HL-60/S4 treated with phorbol 12-myristate 13-acetate at 8.2 ng/mL for 4 days and 3 days (cell line): Measurements from ENCODE around the gene ZSCAN20.

Experiments used
- in situ Hi-C: fragments of 300-500 bp; cut with MboI; formaldehyde crosslinking; loops from 2 replicates; pipeline ENCODE4 v1.15.0; 2022; ENCODE audit warnings: low sequenced_read_pairs

Gene ZSCAN20

DNA sequence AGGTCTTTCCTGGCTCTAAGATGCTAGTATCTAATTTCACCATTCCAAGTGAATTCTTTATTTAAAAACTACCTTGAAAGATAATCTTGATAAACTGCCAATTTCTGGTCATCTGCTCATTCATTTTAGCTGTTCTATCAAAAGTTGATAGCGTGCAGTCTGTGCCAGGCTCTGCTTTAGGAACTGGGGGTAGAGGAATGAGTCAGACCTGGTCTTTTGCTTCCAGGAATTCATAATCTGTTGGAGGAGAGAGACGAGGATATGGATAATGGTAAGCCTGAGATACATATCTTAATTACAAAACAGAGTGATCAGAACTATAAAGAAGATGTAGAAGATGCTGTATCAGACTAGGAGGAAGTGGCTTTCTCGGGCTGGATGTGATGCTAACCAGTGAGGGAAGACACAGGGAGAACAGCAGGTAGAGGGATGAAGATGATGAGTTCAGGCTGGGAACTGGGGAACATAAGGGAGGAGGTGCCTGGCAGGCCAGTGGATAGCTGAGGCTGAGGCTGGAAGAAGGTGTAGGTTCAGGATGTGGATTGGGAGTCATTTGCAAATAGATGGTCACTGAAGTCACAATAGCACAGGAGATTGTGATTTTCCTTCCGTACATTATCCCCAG lies 29.3 kb upstream of the ZSCAN20 start:
- in situ Hi-C loops = no loop called here

DNA sequence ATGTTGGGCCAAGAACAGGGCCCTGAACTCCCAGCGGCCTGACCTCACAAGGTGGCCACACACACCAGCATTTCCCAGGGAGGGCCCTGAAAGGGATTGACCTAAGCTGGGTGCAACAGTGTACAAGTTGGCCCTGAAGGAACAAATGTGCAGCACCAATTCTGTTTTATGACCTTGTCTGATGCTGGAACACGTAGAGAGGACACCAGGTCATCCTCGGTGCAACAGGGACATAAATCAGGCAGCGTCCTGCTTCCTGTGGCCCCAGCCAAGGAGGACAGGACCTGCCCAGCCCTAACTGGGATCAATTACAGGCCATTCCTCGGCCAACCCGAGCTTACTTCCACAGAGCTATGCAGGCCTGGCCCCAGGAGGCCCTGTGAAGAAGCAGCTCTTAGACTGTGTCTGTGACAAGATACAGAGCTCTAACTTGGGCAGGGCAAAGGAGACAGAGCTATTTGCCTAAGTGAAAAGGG lies 28.7 kb upstream of the ZSCAN20 start:
- in situ Hi-C loops = no loop called here

DNA sequence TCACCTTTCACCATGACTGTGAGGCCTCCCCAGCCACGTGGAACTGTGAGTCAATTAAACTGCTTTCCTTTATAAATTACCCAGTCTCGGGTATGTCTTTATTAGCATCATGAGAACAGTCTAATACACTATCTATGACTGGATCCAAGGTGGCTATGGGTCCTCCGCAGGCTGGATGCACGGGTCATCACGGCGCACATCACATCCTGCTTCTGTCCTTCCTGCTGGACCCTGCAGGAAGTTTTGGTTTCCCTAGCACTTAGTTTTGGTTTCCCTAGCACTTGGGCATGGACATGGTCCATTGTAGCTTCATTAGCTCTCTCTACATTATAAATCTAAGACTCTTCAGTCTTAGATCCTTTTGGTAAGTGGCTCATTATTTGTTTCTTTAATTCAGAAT lies 27.3 kb upstream of the ZSCAN20 start:
- in situ Hi-C loops = no loop called here

DNA sequence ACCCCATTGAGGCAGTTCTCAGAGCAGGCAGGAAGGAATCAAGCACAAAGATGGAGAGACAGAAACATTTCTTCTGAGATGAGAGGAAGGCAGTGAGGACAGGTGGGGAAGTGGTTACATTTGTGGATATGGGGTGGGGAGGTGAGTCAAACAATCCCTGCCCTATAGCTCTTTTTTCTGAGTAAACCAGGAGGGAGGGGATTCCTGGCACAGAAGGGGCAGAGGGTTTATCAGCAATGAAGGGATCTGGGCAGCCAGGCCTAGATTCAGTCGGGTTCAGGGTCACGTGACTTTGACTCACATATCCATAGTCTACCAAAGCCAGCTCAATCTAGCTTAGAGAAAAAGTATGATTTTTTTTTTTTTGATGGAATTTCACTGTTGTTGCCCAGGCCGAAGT lies 25.9 kb upstream of the ZSCAN20 start:
- in situ Hi-C loops = no loop called here

DNA sequence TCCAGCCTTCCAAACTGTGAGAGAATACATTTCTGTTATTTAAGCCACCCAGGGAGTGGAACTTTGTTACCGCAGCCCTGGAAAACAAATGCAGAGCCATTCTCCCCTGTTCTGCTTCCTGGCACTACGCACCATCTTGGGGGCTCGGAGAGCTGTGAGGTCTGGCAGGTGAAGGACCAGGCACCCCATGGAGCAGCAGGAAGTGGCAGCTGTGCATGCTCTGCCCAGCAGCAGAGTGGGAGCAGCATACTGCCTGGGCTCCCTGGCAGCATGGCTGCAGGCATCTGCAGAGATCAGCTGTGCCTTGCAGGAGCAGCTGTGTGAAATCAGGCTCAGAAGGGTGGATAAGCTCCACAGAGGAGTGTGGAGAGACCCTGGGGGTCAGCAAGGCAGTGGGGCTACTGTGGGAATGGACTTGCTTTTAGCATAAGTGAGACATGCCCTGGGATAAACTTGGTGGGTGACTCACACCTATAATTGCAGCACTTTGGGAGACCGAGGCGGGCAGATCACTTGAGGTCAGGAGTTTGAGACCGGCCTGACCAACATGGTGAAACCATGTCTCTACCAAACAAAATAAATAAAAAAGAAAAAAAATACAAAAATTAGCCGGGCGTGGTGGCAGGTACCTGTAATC lies 17.7 kb upstream of the ZSCAN20 start:
- in situ Hi-C loops = loop anchor here (25.0 kb wide), 1 partner anchor 317 kb away; no protein-coding TSS in a partner anchor

DNA sequence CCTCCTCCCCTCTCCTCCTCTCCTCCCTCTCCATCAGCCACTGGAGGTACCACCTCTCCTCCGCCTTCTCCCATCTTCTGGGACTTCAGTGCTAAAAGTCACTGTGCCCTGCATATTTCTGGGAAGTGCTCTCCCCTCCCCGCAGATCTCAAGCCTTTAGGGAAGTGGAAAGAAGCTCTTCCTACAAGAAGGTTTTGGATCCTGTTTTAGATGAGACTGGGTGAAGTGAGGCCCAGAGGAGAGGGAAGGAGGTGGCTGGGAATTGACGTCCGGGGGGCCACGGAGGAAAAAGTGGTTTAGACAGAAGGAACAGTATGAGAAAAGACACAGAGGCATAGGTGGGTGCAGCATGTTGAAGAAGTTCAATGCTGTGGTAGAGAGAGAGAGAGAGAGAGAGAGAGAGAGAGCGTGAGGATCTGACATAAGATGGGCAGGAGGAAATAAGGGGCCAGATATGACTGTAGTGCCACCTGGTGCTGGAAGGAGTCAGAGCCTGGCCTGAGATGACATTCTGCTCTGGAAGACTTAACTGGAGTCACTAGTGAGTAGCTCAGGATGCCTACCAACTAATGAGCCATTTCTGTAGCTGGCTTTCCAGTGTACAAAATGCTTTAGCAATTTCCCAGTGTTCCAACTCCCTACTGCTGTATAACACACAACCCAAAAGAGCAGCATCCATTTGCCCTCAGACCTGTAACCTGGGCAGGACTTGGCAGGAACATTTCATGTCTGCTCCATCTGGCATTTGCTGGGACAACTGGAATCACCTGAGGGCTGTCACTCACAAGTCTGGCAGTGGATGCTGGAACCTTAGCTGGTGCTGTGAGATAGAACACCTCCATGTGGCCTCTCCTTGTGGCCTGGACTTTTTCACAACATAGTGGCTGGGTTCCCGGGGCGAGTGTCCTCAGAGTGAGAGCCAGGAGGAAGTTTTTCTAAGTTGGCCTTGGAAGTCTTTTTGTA lies 16.6 kb upstream of the ZSCAN20 start:
- in situ Hi-C loops = loop anchor here (25.0 kb wide), 1 partner anchor 319 kb away; no protein-coding TSS in a partner anchor

DNA sequence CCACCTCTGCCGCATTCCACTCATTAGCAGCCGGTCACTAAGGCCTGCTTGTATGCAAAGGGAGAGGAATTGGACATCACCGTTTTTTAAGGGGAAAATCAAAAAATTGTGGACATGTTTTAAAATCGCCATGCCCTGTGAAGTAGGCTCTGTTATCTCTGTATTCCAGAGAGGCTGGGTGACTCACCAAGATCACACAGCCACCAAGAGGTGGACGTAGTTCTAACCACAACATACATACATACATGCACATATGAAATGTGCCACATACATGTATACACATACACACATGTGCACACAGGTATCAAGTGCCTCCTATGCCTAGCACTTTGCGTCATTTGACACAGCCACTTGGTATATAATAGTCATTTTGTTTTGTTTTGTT lies 16.0 kb upstream of the ZSCAN20 start:
- in situ Hi-C loops = loop anchor here (25.0 kb wide), 1 partner anchor 319 kb away; no protein-coding TSS in a partner anchor

DNA sequence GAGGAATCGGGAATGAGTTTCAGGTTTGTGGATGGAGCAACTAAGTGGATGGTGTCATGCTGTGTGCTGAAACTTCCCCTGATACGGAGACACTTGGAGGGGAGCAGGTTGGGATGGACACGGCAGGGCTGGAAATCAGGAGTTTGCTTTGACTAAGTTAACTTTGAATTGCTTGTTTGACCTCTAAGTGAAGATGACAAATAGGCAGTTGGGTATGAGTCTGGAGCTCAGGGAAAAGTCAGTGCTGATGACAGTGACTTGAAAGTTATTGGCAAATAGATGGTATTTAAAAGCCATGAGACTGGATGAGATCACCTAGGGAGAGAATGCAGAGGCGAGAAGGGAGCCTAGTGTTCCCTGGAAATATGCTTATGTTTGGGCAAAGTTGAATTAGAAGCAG lies 12.8 kb upstream of the ZSCAN20 start:
- in situ Hi-C loops = loop anchor here (25.0 kb wide), 1 partner anchor 322 kb away; no protein-coding TSS in a partner anchor

DNA sequence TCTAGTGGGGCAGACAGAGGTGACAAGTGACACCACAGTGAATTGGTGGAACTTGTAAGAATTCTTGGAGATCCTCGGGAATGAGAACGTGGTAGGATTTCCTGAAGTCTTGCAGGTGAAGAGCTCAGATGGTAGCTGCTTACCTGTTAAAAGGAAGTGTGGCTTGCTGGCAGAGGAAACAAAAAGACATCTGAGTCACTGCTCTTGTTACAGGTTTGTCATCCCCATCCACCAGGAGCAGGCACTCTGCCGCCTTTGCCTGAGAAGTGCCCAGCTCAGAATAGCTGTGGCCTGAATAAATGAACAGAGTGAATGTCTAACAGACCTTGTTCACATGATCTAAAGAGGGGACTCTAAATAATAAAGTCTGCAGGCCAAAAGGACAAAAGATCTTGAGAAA lies 12.3 kb upstream of the ZSCAN20 start:
- in situ Hi-C loops = loop anchor here (25.0 kb wide), 1 partner anchor 323 kb away; no protein-coding TSS in a partner anchor

DNA sequence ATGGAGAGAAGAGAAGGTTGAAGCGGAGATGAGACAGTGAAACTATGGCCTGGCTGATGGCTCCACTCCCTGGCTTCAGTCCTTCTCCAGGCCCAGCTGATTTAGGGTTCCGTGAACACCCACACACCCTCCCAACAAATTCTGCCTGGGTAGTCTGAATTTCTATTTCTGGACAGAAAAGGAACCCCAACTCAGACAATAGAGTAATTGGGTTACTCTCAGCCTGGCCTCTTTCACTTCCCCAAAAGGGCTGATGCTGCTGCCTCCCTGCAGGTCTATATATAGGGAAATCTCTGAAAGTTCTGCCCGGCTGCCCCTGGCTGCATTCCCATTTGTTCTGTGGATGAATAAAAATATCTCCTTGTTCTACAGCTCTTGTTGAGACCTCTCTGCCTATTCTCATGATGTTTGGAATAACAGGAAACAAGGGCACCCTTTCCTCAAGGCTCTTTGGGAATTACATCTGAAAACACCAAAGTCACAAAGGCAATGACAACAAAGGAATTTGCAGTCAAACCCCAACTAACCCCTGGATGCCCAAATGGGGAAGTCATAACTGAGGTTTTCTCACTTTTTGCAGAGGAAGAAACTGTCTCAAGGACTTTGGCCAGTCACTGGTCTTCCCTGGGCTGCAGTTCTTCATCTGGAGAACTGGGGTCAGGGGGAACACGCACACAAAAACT lies 11.4 kb upstream of the ZSCAN20 start:
- in situ Hi-C loops = loop anchor here (25.0 kb wide), 1 partner anchor 324 kb away; no protein-coding TSS in a partner anchor

DNA sequence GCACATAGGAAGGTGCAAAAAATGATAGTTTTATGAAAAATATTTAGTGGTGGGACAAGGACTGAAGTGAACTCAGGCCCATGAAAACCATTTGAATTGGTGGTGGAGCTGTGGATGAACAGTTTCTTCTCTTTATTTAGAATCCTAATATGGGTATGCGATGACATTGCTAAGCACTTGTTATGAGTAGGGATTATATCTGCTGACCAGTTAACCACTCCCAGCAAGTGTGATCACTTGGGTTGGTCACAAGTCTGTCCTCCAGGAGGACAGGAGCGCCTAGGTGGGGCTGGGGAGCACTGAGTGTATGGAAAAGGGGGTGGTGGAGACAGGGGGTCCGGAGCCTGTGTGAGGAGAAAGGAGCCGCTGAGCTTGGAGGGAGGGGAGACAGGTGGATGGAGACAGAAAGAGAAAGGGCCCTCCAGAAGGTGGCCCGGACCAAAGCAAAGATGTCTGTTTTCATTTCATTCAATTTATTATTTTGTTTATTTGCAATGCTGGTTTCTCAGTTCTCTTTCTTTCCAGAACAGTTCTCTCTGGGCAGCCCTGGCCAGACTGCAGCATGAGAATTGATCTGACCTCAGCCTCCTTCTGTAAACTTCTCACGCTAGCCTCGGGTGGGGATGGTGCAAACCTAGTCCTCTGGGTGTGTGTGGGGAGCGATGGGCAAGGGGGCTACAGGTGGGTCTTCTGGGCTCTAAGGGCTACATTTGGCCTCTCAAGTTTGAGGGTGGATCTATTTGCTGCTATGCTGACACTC lies 9.9 kb upstream of the ZSCAN20 start:
- in situ Hi-C loops = loop anchor here (25.0 kb wide), 1 partner anchor 325 kb away; no protein-coding TSS in a partner anchor

DNA sequence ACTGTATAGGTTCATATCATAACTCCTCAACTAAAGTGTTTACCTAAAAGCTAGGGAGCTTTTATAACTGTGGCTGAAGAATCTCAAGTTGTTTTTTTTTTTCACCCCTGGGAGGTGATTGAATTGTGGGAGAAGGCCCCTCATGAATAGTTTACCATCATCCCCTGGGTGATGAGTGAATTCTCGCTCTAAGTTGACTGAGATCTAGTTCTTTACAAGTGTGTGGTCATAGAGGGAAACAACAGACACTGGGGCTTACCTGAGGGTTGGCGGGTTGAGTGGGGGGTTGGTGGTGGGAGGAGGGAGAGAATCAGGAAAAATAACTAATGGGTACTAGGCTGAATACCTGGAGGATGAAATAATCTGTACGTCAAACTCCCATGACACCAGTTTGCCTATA lies 7.9 kb upstream of the ZSCAN20 start:
- in situ Hi-C loops = loop anchor here (25.0 kb wide), 1 partner anchor 327 kb away; no protein-coding TSS in a partner anchor

DNA sequence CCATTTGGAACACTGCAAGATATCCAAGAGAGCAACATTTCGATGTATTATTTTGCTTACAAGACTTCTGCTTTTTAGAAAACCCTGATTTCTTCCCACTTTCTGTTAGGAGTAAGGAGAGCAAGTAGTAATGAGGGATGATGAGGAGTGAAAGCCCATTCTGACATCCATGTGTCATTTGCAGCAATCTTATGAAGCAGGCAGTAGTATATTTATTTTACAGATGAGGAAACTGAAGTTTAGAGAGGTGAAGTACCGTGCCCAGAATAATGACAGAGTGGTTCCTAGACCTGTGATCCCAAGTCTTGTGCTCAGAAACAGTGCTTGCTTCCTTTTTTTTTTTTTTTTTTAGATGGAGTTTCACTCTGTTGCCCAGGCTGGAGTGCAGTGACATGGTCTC lies 7.1 kb upstream of the ZSCAN20 start:
- in situ Hi-C loops = loop anchor here (25.0 kb wide), 1 partner anchor 328 kb away; no protein-coding TSS in a partner anchor

DNA sequence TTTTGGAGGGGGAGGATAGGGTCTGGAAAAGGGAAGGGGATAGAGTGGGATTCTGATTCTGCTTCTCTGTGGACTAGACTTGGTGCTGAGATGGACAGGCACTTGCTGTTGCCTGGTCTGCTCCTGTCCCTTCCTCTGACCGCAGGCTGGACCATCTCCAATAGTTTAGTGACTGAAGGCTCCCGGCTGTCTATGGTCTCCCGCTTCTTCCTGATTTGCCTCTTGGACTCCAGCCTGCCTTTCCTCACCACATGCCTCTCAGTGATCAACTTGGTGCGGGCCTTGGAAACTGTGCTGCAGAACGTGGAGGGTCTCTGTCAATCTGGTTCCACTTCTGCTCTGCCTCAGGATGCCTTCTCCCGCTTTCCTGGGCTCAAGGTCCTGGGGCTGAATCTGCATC lies 6.3 kb upstream of the ZSCAN20 start:
- in situ Hi-C loops = loop anchor here (25.0 kb wide), 1 partner anchor 329 kb away; no protein-coding TSS in a partner anchor

DNA sequence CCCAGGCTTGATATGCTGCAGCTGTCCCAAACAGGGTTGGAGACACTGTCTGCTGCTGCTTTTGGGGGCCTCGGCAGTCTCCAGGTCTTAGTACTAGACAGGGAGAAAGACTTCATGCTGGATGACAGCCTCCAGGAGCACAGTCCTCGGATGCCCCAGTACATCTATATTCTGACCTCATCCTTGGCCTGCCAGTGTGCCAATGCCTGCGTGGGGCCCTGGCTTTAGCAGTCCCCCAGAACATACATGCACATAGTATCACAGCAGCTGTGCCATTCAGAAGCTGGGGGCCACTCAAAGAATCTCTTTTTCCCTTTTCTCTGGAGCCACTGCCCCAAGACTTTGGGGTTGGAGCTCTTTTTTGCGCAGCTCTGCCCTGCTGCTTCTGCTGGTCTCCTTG lies 4.4 kb upstream of the ZSCAN20 start:
- in situ Hi-C loops = loop anchor here (25.0 kb wide), 1 partner anchor 331 kb away; no protein-coding TSS in a partner anchor

DNA sequence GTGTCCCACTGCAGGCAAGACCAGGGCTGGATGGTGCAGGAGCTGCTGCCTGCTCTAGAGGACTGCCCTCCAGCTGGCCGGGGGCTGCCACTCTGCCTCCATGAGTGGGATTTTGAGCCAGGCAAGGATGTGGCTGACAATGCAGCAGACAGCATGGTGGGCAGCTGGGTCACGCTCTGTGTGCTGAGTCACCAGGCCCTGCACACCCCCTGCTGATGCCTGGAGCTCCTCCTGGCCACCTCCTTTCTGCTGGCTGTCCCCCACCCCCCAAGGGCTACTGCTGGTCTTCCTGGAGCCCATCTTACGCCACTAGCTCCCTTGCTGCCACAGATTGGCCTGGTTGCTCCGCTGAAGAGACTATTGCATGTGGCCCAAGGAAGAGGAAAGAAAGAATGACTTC lies 3.9 kb upstream of the ZSCAN20 start:
- in situ Hi-C loops = loop anchor here (25.0 kb wide), 1 partner anchor 331 kb away; no protein-coding TSS in a partner anchor

DNA sequence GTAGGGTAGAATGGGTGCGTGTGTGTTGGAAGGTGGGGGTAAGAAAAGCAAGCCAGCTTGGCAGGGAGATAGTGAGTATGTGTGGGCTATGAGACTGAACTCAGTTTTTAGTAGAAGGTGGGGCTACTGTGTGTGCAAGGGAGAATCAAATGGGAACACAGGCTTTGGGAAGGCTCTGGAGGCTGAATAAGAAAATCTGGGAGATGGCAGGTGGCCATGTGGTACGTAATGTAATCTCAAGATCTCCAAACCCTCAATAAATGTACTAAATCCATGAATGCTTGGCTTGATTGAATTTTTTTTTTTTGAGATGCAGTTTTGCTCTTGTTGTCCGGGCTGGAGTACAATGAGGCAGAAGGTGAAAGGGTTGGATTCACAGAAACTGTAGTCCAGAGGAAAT lies 3.5 kb upstream of the ZSCAN20 start:
- in situ Hi-C loops = loop anchor here (25.0 kb wide), 1 partner anchor 332 kb away; no protein-coding TSS in a partner anchor

DNA sequence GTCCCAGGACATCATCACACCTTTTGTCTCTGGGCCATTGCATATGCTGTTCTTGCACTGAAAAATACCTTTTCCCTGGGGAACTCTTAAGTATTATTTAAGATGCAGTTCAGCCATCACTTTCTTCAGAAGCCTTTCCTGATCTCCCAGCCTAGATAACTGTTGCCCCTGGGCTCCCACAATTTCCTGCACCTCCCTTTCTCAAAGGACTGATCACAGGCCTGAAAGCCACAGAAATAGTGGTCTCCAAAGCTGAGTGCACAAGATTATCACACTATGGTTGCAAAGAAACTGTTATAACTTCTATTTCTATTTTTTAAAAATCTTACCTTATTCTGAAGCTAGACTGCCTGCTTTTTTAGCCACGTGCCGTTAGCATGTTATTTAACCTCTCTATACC lies 2.8 kb upstream of the ZSCAN20 start:
- in situ Hi-C loops = loop anchor here (25.0 kb wide), 1 partner anchor 332 kb away; no protein-coding TSS in a partner anchor

DNA sequence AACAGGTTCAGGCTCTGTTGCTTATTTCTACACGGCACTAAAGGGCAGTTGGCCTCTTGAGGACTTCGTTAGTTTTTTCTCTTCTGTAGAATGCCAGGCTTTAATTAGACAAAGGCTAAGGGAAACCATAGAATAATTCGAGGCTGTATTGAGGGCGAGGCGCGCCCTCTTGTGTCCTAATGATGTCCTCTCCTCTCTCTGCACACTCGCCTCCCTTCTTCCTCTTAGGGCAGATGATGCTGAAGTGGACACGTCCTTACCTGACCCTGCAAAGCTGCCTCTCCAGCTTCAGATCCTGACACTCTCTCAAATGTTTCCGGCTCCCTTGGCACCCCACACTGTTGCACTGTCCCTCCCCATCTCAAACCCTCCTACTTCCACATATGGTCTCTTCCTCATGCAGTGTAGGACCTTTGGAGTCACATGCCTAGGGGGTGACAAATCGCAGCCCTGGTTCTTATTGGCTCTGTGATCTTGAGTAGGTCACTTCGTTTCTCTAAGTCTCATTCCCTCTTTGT lies 1.9 kb upstream of the ZSCAN20 start:
- in situ Hi-C loops = loop anchor here (25.0 kb wide), 1 partner anchor 333 kb away; no protein-coding TSS in a partner anchor
